Small intestine (tissue), 7 donors: ENCODE results near the gene NKAIN2. TPM values are rescaled to one million over a fixed set of nuclear protein-coding genes. Genes with fewer than 3 reads are reported as not detected.

ENCODE experiments used
- DNase-seq, 2 donors: peaks; one replicate each; pipeline versions ENCODE4 v3.0.0 to v3.0.0-alpha.2; 2013
- FAIRE-seq: peaks from 2 replicates; lab custom pipeline; 2012; peaks lifted over from hg19 to GRCh38; lab: Jason Lieb, UNC
- H3K27ac ChIP-seq, 3 donors: one replicate each; pipeline ENCODE4 v1.5.1; 2013; ENCODE audit warnings: low read length in 2 of 3, mild to moderate bottlenecking in 2 of 3, control low read depth in 1 of 3, inconsistent platforms in 1 of 3, low read depth in 1 of 3, moderate library complexity in 1 of 3
- H3K27me3 ChIP-seq, 3 donors: one replicate each; pipeline ENCODE4 v1.6.1; 2013; ENCODE audit warnings: low read length in 3 of 3, inconsistent platforms in 1 of 3; ENCODE audit not compliant: control insufficient read depth in 3 of 3, insufficient read depth in 3 of 3
- H3K36me3 ChIP-seq, 3 donors: one replicate each; pipeline ENCODE4 v1.6.1; 2013; ENCODE audit warnings: low read length in 3 of 3, inconsistent platforms in 1 of 3, low read depth in 1 of 3, mild to moderate bottlenecking in 1 of 3, moderate library complexity in 1 of 3; ENCODE audit not compliant: control insufficient read depth in 3 of 3, insufficient read depth in 2 of 3
- H3K4me1 ChIP-seq, 3 donors: one replicate each; pipeline ENCODE4 v1.6.1; 2013; ENCODE audit warnings: low read length in 2 of 3, inconsistent platforms in 1 of 3, low read depth in 1 of 3, mild to moderate bottlenecking in 1 of 3, moderate library complexity in 1 of 3; ENCODE audit not compliant: control insufficient read depth in 3 of 3, insufficient read depth in 2 of 3
- H3K4me3 ChIP-seq, 3 donors: one replicate each; pipeline ENCODE4 v1.5.1; 2013; ENCODE audit warnings: low read length in 3 of 3, control low read depth in 1 of 3, inconsistent platforms in 1 of 3, low read depth in 1 of 3, mild to moderate bottlenecking in 1 of 3, moderate library complexity in 1 of 3
- H3K9me3 ChIP-seq, 2 donors: one replicate each; pipeline ENCODE4 v1.6.1; 2013; ENCODE audit warnings: low read depth in 1 of 2, low read length in 1 of 2; ENCODE audit not compliant: control insufficient read depth in 2 of 2, insufficient read depth in 1 of 2
- WGBS, 3 donors: extraction: QIAGEN DNeasy Blood & Tissue Kit; methylation state at CpG; one replicate each; pipeline ENCODE4 v1.1.7; 2013; 5-methylcytosine and 5-hydroxymethylcytosine counted together
- polyA plus RNA-seq, 4 donors: library from polyadenylated mRNA; stranded (reverse) in 3 of 4; unstranded in 1 of 4; fragments of 200-250 nt in 3 of 4; fragments of 120-200 nt in 1 of 4; gene quantifications; one replicate each; pipeline versions ENCODE4 v1.2.1 to v1.2.3, GENCODE V29; 2013
- donor health status: healthy with polysubstance abuse.
- donor health status: control.
- donor health status: control.
- donor health status: Bipolar disorder and iron deficiency.
- donor health status: healthy.

NKAIN2 gene
- polyA plus RNA-seq, 4 donors = 0.16 to 1.4 (median 0.19) TPM; not detected in 1

DNA sequence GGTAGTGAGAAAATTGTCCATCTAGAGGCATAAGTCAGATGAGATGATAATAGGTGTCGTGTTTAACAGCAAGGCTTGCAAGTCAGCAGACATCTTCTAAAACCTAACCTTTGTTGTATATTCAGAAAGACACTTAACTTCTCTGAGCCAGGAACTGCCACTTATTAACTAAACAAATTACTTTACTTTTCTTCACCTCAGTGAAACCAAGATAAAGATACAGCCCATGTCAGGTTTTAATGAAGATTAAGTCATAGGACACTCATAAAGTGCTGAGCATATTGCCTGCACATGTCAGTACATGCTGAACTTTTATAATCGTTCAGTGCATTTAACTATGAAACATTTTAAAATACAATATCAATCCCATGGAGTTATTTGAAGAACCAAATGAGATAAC, 286.8 kb downstream of the NKAIN2 start:
- Histone ChIP-seq H3K36me3 (no peaks in the 10 kb centered on the region), H3K27ac (no peak overlapping the region), H3K4me3 (no peak overlapping the region), H3K9me3 (no peaks in the 10 kb centered on the region), H3K27me3 (no peaks in the 10 kb centered on the region), H3K4me1 (no peaks in the 10 kb centered on the region)
- 18 to 52% (median 37%) methylated on average over 2 of the region's 2 CpGs for WGBS, 3 donors
- FAIRE-seq = no peak
- DNase-seq = peak in 1 of 2 donors; percentile 6

DNA sequence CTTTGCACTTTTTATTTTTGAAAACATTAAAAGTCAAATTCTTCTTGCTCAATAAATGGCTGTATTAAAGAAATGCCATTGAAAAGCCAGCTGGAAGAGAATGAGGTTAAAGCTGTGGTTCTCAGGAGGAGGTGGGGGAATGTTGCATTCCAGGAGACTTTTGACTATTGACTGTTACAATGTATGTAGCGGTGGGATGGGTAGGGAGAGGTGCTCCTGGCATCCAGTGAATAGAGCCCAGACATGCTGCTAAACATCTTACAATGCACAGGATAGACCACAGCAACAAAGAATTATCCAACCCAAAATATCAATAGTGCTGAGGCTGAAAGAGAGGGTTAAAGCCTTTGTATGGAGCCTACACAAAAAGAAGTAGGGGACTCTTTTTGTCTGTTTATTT, 295.9 kb downstream of the NKAIN2 start:
- 68 to 95% (median 80%) methylated on average over 1 of the region's 1 CpG for WGBS, 3 donors

DNA sequence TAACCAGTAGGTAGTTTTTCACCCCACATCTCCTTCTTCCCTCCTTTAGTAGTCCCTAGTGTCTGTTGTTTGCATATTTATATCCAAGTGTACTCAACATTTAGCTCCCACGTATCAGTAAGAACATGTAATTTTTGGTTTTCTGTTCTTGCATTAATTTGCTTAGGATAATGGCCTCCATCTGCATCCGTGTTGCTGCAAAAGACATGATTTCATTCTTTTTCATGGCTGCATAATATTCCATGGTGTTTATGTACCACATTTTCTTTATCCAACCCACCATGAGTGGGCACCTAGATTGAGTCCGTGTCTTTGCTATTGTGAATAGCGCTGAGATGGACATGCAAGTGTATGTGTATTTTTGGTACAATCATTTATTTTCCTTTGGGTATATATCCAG, 306.8 kb downstream of the NKAIN2 start:
- no peaks in the 10 kb centered on the region for H3K36me3 ChIP-seq
- H3K9me3 ChIP-seq = peaks cover 0 to 6% of the 10 kb centered on the region in 2 donors
- H3K4me1 ChIP-seq = no peaks in the 10 kb centered on the region
- no peak overlapping the region for H3K4me3 ChIP-seq
- H3K27ac ChIP-seq = no peak overlapping the region
- WGBS, 3 donors = 60 to 82% (median 72%) methylated on average over 4 of the region's 4 CpGs
- DNase-seq (no peak), FAIRE-seq (no peak)
- H3K27me3 ChIP-seq = no peaks in the 10 kb centered on the region

More for the DNA sequence above, 295.9 kb downstream of the NKAIN2 start:
- DNase-seq (no peak), FAIRE-seq (no peak)
- H3K36me3 ChIP-seq = no peaks in the 10 kb centered on the region
- no peaks in the 10 kb centered on the region for H3K9me3 ChIP-seq
- H3K4me1 ChIP-seq = no peaks in the 10 kb centered on the region
- no peaks in the 10 kb centered on the region for H3K27me3 ChIP-seq
- H3K27ac ChIP-seq = no peak overlapping the region
- no peak overlapping the region for H3K4me3 ChIP-seq

- no peak for FAIRE-seq
Observed at GRCh38 chr6:124119596-124119995, 315.9 kb downstream of the NKAIN2 start.

DNA sequence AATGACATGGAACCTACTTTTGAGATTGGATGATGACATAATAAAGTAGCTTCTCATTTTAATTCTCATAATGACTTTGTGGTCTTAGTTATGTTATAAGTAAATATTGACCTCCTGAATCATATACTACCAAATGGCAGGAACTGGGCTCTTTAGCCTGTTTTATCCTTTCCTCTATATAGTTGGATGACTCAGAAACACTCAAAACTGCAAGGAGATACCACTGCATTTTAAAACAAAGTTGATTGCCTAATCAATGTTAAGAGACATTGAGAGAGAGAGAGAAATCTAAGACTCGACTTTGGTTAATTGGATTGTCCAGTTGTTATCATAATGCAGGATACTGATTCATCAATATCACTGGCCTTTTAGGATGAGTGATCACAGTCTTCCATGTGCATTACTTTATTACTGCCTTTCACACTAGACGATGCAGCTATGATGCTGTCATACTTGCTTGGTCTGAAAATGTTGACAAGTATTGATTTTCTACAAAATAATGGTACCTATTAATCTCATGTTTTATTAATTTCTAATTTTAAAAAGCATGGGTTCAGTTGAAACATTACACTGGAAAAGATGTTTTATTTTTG, 320.0 kb downstream of the NKAIN2 start:
- no peaks in the 10 kb centered on the region for H3K4me1 ChIP-seq
- H3K36me3 ChIP-seq = no peaks in the 10 kb centered on the region
- FAIRE-seq = no peak
- no peak overlapping the region for H3K27ac ChIP-seq
- no peaks in the 10 kb centered on the region for H3K27me3 ChIP-seq
- no peaks in the 10 kb centered on the region for H3K9me3 ChIP-seq
- no peak overlapping the region for H3K4me3 ChIP-seq
- DNase-seq = no peak
- 53 to 77% (median 64%) methylated on average over 2 of the region's 2 CpGs for WGBS, 3 donors

More at GRCh38 chr6:124119596-124119995, 315.9 kb downstream of the NKAIN2 start:
- no peak overlapping the region for H3K27ac ChIP-seq
- no peaks in the 10 kb centered on the region for H3K27me3 ChIP-seq
- no peaks in the 10 kb centered on the region for H3K4me1 ChIP-seq
- WGBS, 3 donors = 34 to 62% (median 47%) methylated on average over 1 of the region's 1 CpG
- H3K36me3 ChIP-seq = no peaks in the 10 kb centered on the region
- no peak overlapping the region for H3K4me3 ChIP-seq
- DNase-seq = no peak
- no peaks in the 10 kb centered on the region for H3K9me3 ChIP-seq

GRCh38 chr6:124131259-124131658, 327.6 kb downstream of the NKAIN2 start:
- DNase-seq = no peak

GRCh38 chr6:124131779-124132178, 328.1 kb downstream of the NKAIN2 start:
- Histone ChIP-seq H3K4me1 (no peaks in the 10 kb centered on the region), H3K36me3 (no peaks in the 10 kb centered on the region), H3K9me3 (peaks cover 0 to 6% of the 10 kb centered on the region in 2 donors), H3K4me3 (no peak overlapping the region), H3K27me3 (no peaks in the 10 kb centered on the region), H3K27ac (no peak overlapping the region)
- no peak for FAIRE-seq
- DNase-seq = no peak

More at GRCh38 chr6:124131259-124131658, 327.6 kb downstream of the NKAIN2 start:
- no peak overlapping the region for H3K4me3 ChIP-seq
- no peaks in the 10 kb centered on the region for H3K36me3 ChIP-seq
- FAIRE-seq = no peak
- no peaks in the 10 kb centered on the region for H3K4me1 ChIP-seq
- H3K27ac ChIP-seq = no peak overlapping the region
- whole genome bisulfite sequencing, 3 donors = 74 to 89% (median 74%) methylated on average over 4 of the region's 4 CpGs
- H3K9me3 ChIP-seq = peaks cover 0 to 6% of the 10 kb centered on the region in 2 donors
- no peaks in the 10 kb centered on the region for H3K27me3 ChIP-seq

GRCh38 chr6:124132256-124132655, 328.6 kb downstream of the NKAIN2 start:
- DNase-seq (no peak), FAIRE-seq (no peak)
- Histone ChIP-seq H3K36me3 (no peaks in the 10 kb centered on the region), H3K9me3 (peaks cover 0 to 6% of the 10 kb centered on the region in 2 donors), H3K4me3 (no peak overlapping the region), H3K4me1 (no peaks in the 10 kb centered on the region), H3K27ac (no peak overlapping the region), H3K27me3 (no peaks in the 10 kb centered on the region)
- WGBS, 3 donors = 87 to 97% (median 93%) methylated on average over 2 of the region's 2 CpGs

- no peaks in the 10 kb centered on the region for H3K9me3 ChIP-seq
- H3K4me3 ChIP-seq = no peak overlapping the region
- no peaks in the 10 kb centered on the region for H3K36me3 ChIP-seq
- 61 to 75% (median 72%) methylated on average over 2 of the region's 2 CpGs for WGBS, 3 donors
- H3K27me3 ChIP-seq = no peaks in the 10 kb centered on the region
- no peaks in the 10 kb centered on the region for H3K4me1 ChIP-seq
- FAIRE-seq (no peak), DNase-seq (no peak)
- no peak overlapping the region for H3K27ac ChIP-seq
Observed at GRCh38 chr6:124142852-124143251, 339.2 kb downstream of the NKAIN2 start.
